ENCODE data around the gene PHAF1.

- TF ChIP-seq CTCF (IDR thresholded peaks at IDR 0.05), result no peak
- no peak for TF ChIP-seq ZFX (IDR thresholded peaks at IDR 0.05; ENCODE audit: borderline replicate concordance)
Measured at GRCh38 chr16:67184453-67184994, 74.8 kb downstream of the PHAF1 start.
